Transverse colon (tissue), 4 donors: ENCODE results near the gene CPLX1. TPM values are rescaled to one million over a fixed set of nuclear protein-coding genes. Genes with fewer than 3 reads are reported as not detected.
A peak's percentile ranks its signal among the peaks of the same experiment; 100 is the strongest.

Source experiments
- DNase-seq: peaks from one replicate; pipeline ENCODE4 v3.0.0-alpha.2; 2019
- H3K27ac ChIP-seq, 4 donors: fragments of 200-600 bp; sonication (generic); 2 replicates each; pipeline ENCODE4 v1.5.1; 2016 to 2018; ENCODE audit warnings: inconsistent platforms in 4 of 4
- H3K27me3 ChIP-seq: fragments of 200-600 bp; sonication (generic); 2 replicates; pipeline ENCODE4 v1.5.1; 2017; ENCODE audit warnings: inconsistent platforms
- H3K36me3 ChIP-seq, 4 donors: fragments of 200-600 bp; sonication (generic); 2 replicates each; pipeline ENCODE4 v1.5.1; 2017 to 2019; ENCODE audit warnings: inconsistent platforms in 4 of 4
- H3K4me1 ChIP-seq, 4 donors: fragments of 200-600 bp; sonication (generic); 2 replicates each; pipeline ENCODE4 v1.5.1; 2017 to 2020; ENCODE audit warnings: inconsistent platforms in 4 of 4
- H3K4me3 ChIP-seq, 4 donors: fragments of 200-600 bp; sonication (generic); 1 replicate in 1 of 4; 2 replicates in 3 of 4; pipeline versions ENCODE4 v1.5.1 to v1.6.1; 2017 to 2019; ENCODE audit warnings: inconsistent platforms in 4 of 4
- H3K9me3 ChIP-seq, 2 donors: fragments of 200-600 bp; sonication (generic); 2 replicates each; pipeline ENCODE4 v1.5.1; 2017 to 2019; ENCODE audit warnings: inconsistent platforms in 2 of 2
- EP300 ChIP-seq: sonication (generic); formaldehyde crosslinking; IDR thresholded peaks from one replicate; pipeline ENCODE4 v1.6.1; 2017; ENCODE audit warnings: antibody characterized with exemption, low read depth
- POLR2A ChIP-seq: fragments of 450-650 bp; IDR thresholded peaks from one replicate; pipeline ENCODE4 v1.6.1; 2016; ENCODE audit warnings: antibody characterized with exemption, mild to moderate bottlenecking, moderate library complexity
- POLR2AphosphoS5 ChIP-seq, 3 donors: sonication (generic); formaldehyde crosslinking; IDR thresholded peaks; one replicate each; pipeline ENCODE4 v1.6.1; 2016; ENCODE audit warnings: antibody characterized with exemption in 3 of 3
- WGBS, 2 donors: methylation state at CpG; one replicate each; pipeline ENCODE4 v1.1.5; 2018; ENCODE audit warnings: low coverage in 1 of 2; 5-methylcytosine and 5-hydroxymethylcytosine counted together
- in situ Hi-C, 4 donors: fragments of 200-750 bp; cut with MboI; loops; one replicate each; pipeline versions ENCODE4 v1.15.0 to v1.15.1; 2017; ENCODE audit warnings: low sequenced_read_pairs in 3 of 4, low pct_ligation_motif_present in 1 of 4, low pct_unique_long_range_greater_than_20kb in 1 of 4
- intact Hi-C: fragments of 100-400 bp; cut with DNase I; formaldehyde crosslinking; loops from one replicate; pipeline ENCODE4 v1.15.1; 2023; ENCODE audit warnings: low total_unique reads
- total RNA-seq, 4 donors: library from RNA; depleted of rRNA; stranded (reverse); fragments of >200 nt; gene quantifications; one replicate each; pipeline ENCODE4 v1.1.0, GENCODE V29; 2016
- TF ChIP-seq, protein P1 (sequence below), 5 experiments: fragments of 200-600 bp in 3 of 5; fragments of 450-650 bp in 2 of 5; sonication (generic) in 3 of 5; IDR thresholded peaks; 1 replicate in 2 of 5; 2 replicates in 3 of 5; pipeline ENCODE4 v1.5.1; 2016 to 2017; ENCODE audit warnings: antibody characterized with exemption in 5 of 5, inconsistent platforms in 3 of 5, mild to moderate bottlenecking in 2 of 5, moderate library complexity in 1 of 5

Gene CPLX1
- total RNA-seq, 4 donors from 2014 or later = 0.32 to 3.7 (median 0.41) TPM; not detected in 1

DNA sequence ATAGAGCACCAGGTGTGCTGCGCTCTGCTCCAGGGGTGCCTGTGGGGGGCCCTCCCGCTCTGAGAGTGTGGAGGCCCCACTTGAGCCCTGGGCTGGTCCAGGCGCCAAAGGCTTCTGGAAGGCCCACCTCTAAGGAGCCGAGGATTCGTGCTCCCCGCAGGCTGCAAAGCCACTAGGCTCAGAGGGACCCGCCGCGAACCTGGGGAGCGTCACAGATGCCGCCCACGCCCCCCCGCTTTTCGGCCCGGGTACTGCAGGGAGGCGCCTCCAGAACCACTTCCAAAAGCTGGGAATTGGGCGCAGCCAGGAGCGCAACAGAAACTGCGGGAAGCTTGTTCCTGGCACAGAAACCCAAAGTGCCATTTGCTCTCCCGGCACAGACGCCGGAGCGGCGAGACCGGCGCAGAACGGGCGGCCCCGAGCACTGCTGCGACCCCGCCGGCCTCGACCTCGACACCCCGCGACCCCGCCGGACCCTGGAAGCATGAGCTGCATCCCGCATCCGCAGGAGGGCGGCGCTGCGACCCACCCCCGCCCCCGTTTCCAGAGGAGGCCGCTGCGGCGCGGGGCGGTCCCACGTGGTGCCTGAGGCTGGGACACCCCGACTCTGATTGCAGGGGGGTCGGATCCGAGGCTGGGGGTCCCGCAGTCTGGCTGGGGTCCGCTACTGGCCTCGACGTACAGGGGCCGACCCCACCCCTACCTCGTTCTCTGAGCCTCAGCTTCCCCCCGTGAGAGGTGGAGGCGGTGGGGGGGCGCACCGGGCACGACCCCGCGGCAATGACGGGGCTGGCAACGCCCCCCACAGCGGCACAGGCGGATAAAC is 30.8 kb downstream of the CPLX1 start:
- intact Hi-C loops = no loop called here
- peak overlapping the region in 2 of 4 donors; percentile 27 to 42 for H3K4me3 ChIP-seq
- peaks cover 18 to 37% (median 29%) of the 10 kb centered on the region in 4 donors for H3K4me1 ChIP-seq
- no peaks in the 10 kb centered on the region for H3K9me3 ChIP-seq
- in situ Hi-C loops = no loop called here
- peaks cover 57% of the 10 kb centered on the region for H3K27me3 ChIP-seq
- TF ChIP-seq POLR2AphosphoS5 (IDR thresholded peaks at IDR 0.05) (no peak), POLR2A (no peak), EP300 (no peak)
- TF ChIP-seq, protein P1, sequence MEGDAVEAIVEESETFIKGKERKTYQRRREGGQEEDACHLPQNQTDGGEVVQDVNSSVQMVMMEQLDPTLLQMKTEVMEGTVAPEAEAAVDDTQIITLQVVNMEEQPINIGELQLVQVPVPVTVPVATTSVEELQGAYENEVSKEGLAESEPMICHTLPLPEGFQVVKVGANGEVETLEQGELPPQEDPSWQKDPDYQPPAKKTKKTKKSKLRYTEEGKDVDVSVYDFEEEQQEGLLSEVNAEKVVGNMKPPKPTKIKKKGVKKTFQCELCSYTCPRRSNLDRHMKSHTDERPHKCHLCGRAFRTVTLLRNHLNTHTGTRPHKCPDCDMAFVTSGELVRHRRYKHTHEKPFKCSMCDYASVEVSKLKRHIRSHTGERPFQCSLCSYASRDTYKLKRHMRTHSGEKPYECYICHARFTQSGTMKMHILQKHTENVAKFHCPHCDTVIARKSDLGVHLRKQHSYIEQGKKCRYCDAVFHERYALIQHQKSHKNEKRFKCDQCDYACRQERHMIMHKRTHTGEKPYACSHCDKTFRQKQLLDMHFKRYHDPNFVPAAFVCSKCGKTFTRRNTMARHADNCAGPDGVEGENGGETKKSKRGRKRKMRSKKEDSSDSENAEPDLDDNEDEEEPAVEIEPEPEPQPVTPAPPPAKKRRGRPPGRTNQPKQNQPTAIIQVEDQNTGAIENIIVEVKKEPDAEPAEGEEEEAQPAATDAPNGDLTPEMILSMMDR (IDR thresholded peaks at IDR 0.05) = no peak
- H3K36me3 ChIP-seq = no peaks in the 10 kb centered on the region
- WGBS, 2 donors = 4% methylated on average over 40 of the region's 71 CpGs; no CpG with 5 or more reads in 1 of the 2 donors
- no peak overlapping the region for H3K27ac ChIP-seq
- no peak for DNase-seq

DNA sequence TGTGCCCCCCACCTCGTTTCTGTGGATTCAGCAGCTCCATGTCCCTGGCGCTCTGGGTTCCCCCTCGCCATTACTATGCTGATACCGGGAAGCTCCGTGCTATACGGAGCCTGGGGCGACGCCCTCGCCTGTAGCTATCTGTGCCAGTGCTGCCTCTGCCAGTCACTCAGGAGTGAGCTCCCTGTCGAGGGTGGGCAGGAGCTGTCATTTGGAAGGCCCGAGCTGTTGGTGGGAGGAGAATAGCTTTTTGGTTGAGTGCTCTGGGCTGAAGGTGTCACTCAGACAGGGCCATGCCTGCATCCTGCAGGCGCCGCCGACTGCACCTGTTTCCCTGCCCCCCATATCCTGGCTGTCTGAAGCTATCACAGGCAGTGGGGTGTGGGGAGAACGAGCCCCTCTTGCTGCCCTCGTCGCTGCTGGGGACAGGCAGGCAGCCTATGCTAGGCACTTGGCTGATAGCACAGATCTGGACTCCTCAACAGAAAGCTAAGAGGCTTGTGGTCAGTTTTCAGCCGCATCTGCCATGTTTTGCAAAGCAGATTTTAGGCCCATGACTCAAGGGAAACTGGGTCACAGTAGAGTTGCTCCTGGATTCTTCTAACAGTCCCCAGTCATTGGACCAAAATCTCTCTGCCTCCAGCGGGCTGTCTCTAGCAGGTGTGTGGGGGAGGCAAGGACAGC is 31.8 kb downstream of the CPLX1 start:
- WGBS, 2 donors = 54% methylated on average over 19 of the region's 19 CpGs; no CpG with 5 or more reads in 1 of the 2 donors
- Histone ChIP-seq H3K9me3 (no peaks in the 10 kb centered on the region), H3K4me1 (peaks cover 18 to 41% (median 33%) of the 10 kb centered on the region in 4 donors), H3K27ac (no peak overlapping the region), H3K36me3 (no peaks in the 10 kb centered on the region), H3K27me3 (peaks cover 57% of the 10 kb centered on the region), H3K4me3 (no peak overlapping the region)
- DNase-seq = no peak
- in situ Hi-C loops = no loop called here
- TF ChIP-seq POLR2A (no peak), EP300 (no peak), POLR2AphosphoS5 (IDR thresholded peaks at IDR 0.05) (no peak)
- TF ChIP-seq, protein P1 (IDR thresholded peaks at IDR 0.05) = no peak
- intact Hi-C loops = no loop called here

DNA sequence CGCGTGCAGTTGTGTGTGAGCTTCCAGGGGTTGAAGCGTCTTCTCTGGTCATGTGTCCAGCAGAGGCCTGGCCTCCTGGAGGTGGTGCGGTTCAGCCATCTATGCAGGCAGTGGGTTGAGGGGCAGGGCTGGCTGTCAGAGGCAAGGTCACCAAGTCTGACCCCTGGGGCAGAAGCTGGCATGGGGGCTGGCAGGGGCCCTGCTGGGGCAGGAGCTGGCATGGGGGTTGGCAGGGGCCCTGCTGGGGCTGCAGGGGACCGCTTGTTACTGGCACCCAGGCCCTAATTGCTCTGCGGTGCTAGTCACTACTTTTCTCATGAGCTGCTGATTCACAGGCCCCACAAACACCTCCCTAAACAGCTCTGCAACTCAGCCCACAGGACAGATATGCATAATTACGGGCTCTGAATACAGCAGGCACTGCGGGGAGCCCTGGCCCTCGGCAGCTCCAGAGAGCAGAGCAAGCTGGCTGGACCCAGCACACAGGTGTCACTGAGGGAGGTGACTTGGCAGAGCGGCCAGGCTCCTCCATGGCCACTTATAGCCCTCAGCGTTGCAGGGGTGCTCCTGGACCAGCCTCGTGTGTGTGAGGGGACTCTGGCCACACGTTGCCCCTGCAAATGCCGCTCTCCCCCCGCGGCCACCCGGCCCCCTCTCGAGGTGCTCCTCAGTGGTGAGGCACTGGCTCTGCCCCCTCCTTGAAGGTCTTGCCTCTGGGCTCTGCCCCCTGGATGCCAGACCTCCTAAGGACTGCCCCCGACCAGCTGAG is 32.7 kb downstream of the CPLX1 start:
- no peak overlapping the region for H3K4me3 ChIP-seq
- in situ Hi-C loops (no loop called here), intact Hi-C loops (no loop called here)
- no peaks in the 10 kb centered on the region for H3K9me3 ChIP-seq
- 71% methylated on average over 10 of the region's 19 CpGs; no CpG with 5 or more reads in 1 of the 2 donors for WGBS, 2 donors
- no peaks in the 10 kb centered on the region for H3K36me3 ChIP-seq
- peaks cover 57% of the 10 kb centered on the region for H3K27me3 ChIP-seq
- DNase-seq = no peak
- H3K27ac ChIP-seq = no peak overlapping the region
- TF ChIP-seq, protein P1 (IDR thresholded peaks at IDR 0.05) = no peak
- TF ChIP-seq EP300 (no peak), POLR2AphosphoS5 (IDR thresholded peaks at IDR 0.05) (no peak), POLR2A (no peak)
- H3K4me1 ChIP-seq = peaks cover 18 to 40% (median 35%) of the 10 kb centered on the region in 4 donors

DNA sequence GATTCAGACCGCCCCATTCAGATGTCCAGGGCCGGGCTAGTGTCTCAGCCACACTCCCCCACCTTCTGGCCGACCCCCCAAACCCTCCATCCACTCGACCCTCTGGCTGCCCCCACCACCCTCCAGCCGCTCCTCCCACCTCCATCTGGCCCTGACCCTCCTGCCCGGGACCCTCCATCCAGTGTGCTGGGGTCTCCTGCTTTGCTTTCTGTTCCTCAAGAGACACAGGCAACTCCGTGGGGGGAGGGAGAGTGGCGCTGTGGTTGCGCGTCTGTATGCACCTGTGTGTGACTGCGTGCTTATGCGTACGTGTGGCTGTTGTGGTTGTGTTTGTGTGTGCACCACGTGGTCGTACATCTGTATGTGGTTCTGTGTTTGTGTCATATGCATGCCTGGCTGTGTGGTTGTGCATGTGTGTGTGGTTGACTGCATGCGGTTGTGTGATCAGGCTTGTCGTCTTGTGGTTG is 33.3 kb downstream of the CPLX1 start:
- H3K36me3 ChIP-seq = no peaks in the 10 kb centered on the region
- no peak for DNase-seq
- WGBS, 2 donors = 44% methylated on average over 17 of the region's 17 CpGs; no CpG with 5 or more reads in 1 of the 2 donors
- intact Hi-C loops = no loop called here
- in situ Hi-C loops = no loop called here
- H3K27me3 ChIP-seq = peaks cover 60% of the 10 kb centered on the region
- peak overlapping the region in 2 of 4 donors; percentile 21 to 33 for H3K4me3 ChIP-seq
- H3K9me3 ChIP-seq = no peaks in the 10 kb centered on the region
- H3K4me1 ChIP-seq = peaks cover 18 to 40% (median 35%) of the 10 kb centered on the region in 4 donors
- TF ChIP-seq, protein P1 (IDR thresholded peaks at IDR 0.05) = no peak
- no peak for TF ChIP-seq POLR2AphosphoS5 (IDR thresholded peaks at IDR 0.05)
- H3K27ac ChIP-seq = no peak overlapping the region
